NB4 (cell line): Measurements from ENCODE around the gene PDLIM5.

ENCODE experiments used
- DNase-seq: peaks from one replicate; pipeline ENCODE4 v3.0.0; 2010; ENCODE audit warnings: low read depth
- H3K4me3 ChIP-seq: one replicate; pipeline ENCODE4 v1.5.1; 2011; ENCODE audit warnings: mild to moderate bottlenecking, low read depth, low read length, moderate library complexity
- CTCF ChIP-seq: IDR thresholded peaks from one replicate; pipeline ENCODE4 v1.5.1; 2012; ENCODE audit warnings: low read depth, low read length
- MAX ChIP-seq: IDR thresholded peaks from 2 replicates; pipeline ENCODE4 v1.6.1; 2011; ENCODE audit warnings: low read depth, low read length
- MYC ChIP-seq: IDR thresholded peaks from 2 replicates; pipeline ENCODE4 v1.6.1; 2011; ENCODE audit warnings: low read depth, low read length
- POLR2A ChIP-seq: IDR thresholded peaks from 2 replicates; pipeline ENCODE4 v1.6.1; 2011; ENCODE audit warnings: mild to moderate bottlenecking; ENCODE audit not compliant: insufficient read length; ENCODE audit errors: extremely low read depth

PDLIM5 gene

GRCh38 chr4:94480362-94480951, 28.7 kb downstream of the PDLIM5 start:
- TF ChIP-seq MAX (no peak), CTCF (no peak), MYC (no peak), POLR2A (no peak)
- DNase-seq, result no peak
- no peak overlapping the region for H3K4me3 ChIP-seq

GRCh38 chr4:94483895-94484294, 32.2 kb downstream of the PDLIM5 start:
- TF ChIP-seq POLR2A, result no peak
- no peak for TF ChIP-seq CTCF
- TF ChIP-seq MAX, result no peak
- no peak for TF ChIP-seq MYC
- H3K4me3 ChIP-seq, result no peak overlapping the region
- no peak for DNase-seq

- TF ChIP-seq MYC, result no peak
- no peak for TF ChIP-seq MAX
- no peak for TF ChIP-seq POLR2A
- no peak for TF ChIP-seq CTCF
- peak; percentile 1 for DNase-seq
- H3K4me3 ChIP-seq, result no peak overlapping the region
Observed at GRCh38 chr4:94484818-94485217, 33.1 kb downstream of the PDLIM5 start.

GRCh38 chr4:94486372-94486801, 34.6 kb downstream of the PDLIM5 start:
- no peak for TF ChIP-seq POLR2A
- no peak for TF ChIP-seq MYC
- peak; percentile 1 for DNase-seq
- H3K4me3 ChIP-seq, result no peak overlapping the region

GRCh38 chr4:94488670-94489069, 36.9 kb downstream of the PDLIM5 start:
- no peak for TF ChIP-seq CTCF
- no peak for TF ChIP-seq POLR2A
- no peak for TF ChIP-seq MAX
- TF ChIP-seq MYC, result no peak
- no peak for DNase-seq
- no peak overlapping the region for H3K4me3 ChIP-seq

- TF ChIP-seq MAX (no peak), MYC (no peak), POLR2A (no peak), CTCF (no peak)
- no peak overlapping the region for H3K4me3 ChIP-seq
- DNase-seq, result no peak
Observed at GRCh38 chr4:94489098-94489497, 37.4 kb downstream of the PDLIM5 start.
